Ascending aorta (tissue), 2 donors: Measurements from ENCODE around the gene TCEAL4. TPM values are rescaled to one million over a fixed set of nuclear protein-coding genes. Genes with fewer than 3 reads are reported as not detected.

ENCODE experiments used
- DNase-seq, 2 donors: peaks; one replicate each; pipeline ENCODE4 v3.0.0-alpha.2; 2019; ENCODE audit warnings: low spot score in 2 of 2
- H3K27ac ChIP-seq, 2 donors: fragments of 200-600 bp; sonication (generic); one replicate each; pipeline ENCODE4 v1.5.1; 2016 to 2017; ENCODE audit warnings: mild to moderate bottlenecking in 1 of 2
- H3K27me3 ChIP-seq: fragments of 200-600 bp; sonication (generic); one replicate; pipeline ENCODE4 v1.5.1; 2017
- H3K36me3 ChIP-seq, 2 donors: fragments of 200-600 bp; sonication (generic); one replicate each; pipeline ENCODE4 v1.5.1; 2016
- H3K4me1 ChIP-seq, 2 donors: fragments of 200-600 bp; sonication (generic); one replicate each; pipeline ENCODE4 v1.5.1; 2016 to 2017; ENCODE audit warnings: mild to moderate bottlenecking in 1 of 2
- H3K4me3 ChIP-seq, 2 donors: fragments of 200-600 bp; sonication (generic); one replicate each; pipeline ENCODE4 v1.5.1; 2016 to 2017; ENCODE audit warnings: mild to moderate bottlenecking in 1 of 2
- H3K9me3 ChIP-seq, 2 donors: fragments of 200-600 bp; sonication (generic); one replicate each; pipeline ENCODE4 v1.5.1; 2016
- intact Hi-C: fragments of 100-400 bp; cut with DNase I; formaldehyde crosslinking; loops from one replicate; pipeline ENCODE4 v1.15.1; 2023
- total RNA-seq: library from RNA; depleted of rRNA; stranded (reverse); fragments of >200 nt; gene quantifications from one replicate; pipeline ENCODE4 v1.1.0, GENCODE V29; 2016
- TF ChIP-seq, protein P1 (sequence below), 3 experiments: fragments of 200-600 bp in 2 of 3; fragments of 450-650 bp in 1 of 3; sonication (generic) in 2 of 3; IDR thresholded peaks; one replicate each; pipeline ENCODE4 v1.5.1; 2016 to 2019; ENCODE audit warnings: antibody characterized with exemption in 3 of 3, mild to moderate bottlenecking in 1 of 3, moderate library complexity in 1 of 3

TCEAL4 gene
- total RNA-seq, 1 donor from 2014 or later = 91.7 TPM

- Histone ChIP-seq H3K27ac (no peak overlapping the region), H3K36me3 (no peaks in the 10 kb centered on the region), H3K4me3 (no peak overlapping the region), H3K4me1 (no peaks in the 10 kb centered on the region), H3K9me3 (no peaks in the 10 kb centered on the region), H3K27me3 (no peaks in the 10 kb centered on the region)
- TF ChIP-seq, protein P1, sequence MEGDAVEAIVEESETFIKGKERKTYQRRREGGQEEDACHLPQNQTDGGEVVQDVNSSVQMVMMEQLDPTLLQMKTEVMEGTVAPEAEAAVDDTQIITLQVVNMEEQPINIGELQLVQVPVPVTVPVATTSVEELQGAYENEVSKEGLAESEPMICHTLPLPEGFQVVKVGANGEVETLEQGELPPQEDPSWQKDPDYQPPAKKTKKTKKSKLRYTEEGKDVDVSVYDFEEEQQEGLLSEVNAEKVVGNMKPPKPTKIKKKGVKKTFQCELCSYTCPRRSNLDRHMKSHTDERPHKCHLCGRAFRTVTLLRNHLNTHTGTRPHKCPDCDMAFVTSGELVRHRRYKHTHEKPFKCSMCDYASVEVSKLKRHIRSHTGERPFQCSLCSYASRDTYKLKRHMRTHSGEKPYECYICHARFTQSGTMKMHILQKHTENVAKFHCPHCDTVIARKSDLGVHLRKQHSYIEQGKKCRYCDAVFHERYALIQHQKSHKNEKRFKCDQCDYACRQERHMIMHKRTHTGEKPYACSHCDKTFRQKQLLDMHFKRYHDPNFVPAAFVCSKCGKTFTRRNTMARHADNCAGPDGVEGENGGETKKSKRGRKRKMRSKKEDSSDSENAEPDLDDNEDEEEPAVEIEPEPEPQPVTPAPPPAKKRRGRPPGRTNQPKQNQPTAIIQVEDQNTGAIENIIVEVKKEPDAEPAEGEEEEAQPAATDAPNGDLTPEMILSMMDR (IDR thresholded peaks at IDR 0.05) = no peak
- DNase-seq = no peak
- intact Hi-C loops = no loop called here
Observed at GRCh38 chrX:103613362-103613890, 28.1 kb downstream of the TCEAL4 start.

GRCh38 chrX:103614999-103615398, 29.7 kb downstream of the TCEAL4 start:
- Histone ChIP-seq H3K4me1 (no peaks in the 10 kb centered on the region), H3K27me3 (no peaks in the 10 kb centered on the region), H3K27ac (no peak overlapping the region), H3K9me3 (no peaks in the 10 kb centered on the region), H3K36me3 (no peaks in the 10 kb centered on the region), H3K4me3 (no peak overlapping the region)
- DNase-seq = no peak
- intact Hi-C loops = no loop called here
- TF ChIP-seq, protein P1 (IDR thresholded peaks at IDR 0.05) = no peak

- Histone ChIP-seq H3K27me3 (no peaks in the 10 kb centered on the region), H3K4me1 (no peaks in the 10 kb centered on the region), H3K9me3 (no peaks in the 10 kb centered on the region), H3K4me3 (no peak overlapping the region), H3K27ac (no peak overlapping the region), H3K36me3 (no peaks in the 10 kb centered on the region)
- no peak for DNase-seq
- intact Hi-C loops = no loop called here
- TF ChIP-seq, protein P1 (IDR thresholded peaks at IDR 0.05) = no peak
Observed at GRCh38 chrX:103615781-103616371, 30.6 kb downstream of the TCEAL4 start.

GRCh38 chrX:103616676-103617186, 31.4 kb downstream of the TCEAL4 start:
- intact Hi-C loops = no loop called here
- DNase-seq = no peak
- H3K27me3 ChIP-seq = no peaks in the 10 kb centered on the region
- H3K9me3 ChIP-seq = no peaks in the 10 kb centered on the region
- no peaks in the 10 kb centered on the region for H3K36me3 ChIP-seq
- H3K4me1 ChIP-seq = no peaks in the 10 kb centered on the region
- TF ChIP-seq, protein P1 (IDR thresholded peaks at IDR 0.05) = no peak
- no peak overlapping the region for H3K27ac ChIP-seq
- H3K4me3 ChIP-seq = no peak overlapping the region

DNA sequence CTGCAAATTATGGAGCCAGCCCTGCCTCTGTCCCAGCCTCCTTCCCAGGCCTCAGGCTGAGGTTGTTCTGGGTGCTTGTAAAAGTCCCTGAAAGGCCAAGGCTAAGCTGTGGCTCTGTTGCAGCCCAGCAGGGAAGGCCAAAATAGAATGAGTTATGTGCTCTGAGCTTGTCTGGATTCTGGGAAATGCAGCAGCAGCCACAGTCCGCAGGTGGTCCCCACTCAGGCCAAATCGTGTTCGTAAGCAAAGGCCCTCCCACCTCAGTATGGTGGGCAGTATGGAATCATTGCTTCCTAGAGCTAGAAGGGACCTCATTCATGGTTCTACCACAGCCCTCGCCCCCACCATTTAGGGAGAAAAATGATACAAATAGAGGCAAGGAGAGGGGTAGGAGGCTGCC, 38.8 kb downstream of the TCEAL4 start:
- intact Hi-C loops = no loop called here
- TF ChIP-seq, protein P1 (IDR thresholded peaks at IDR 0.05) = no peak
- Histone ChIP-seq H3K27ac (peak overlapping the region; percentile 70 to 77), H3K9me3 (no peaks in the 10 kb centered on the region), H3K27me3 (no peaks in the 10 kb centered on the region), H3K36me3 (no peaks in the 10 kb centered on the region), H3K4me1 (no peaks in the 10 kb centered on the region), H3K4me3 (no peak overlapping the region)
- DNase-seq = no peak
